Measurements from ENCODE around the gene SMAD7. TPM values are rescaled to one million over a fixed set of nuclear protein-coding genes. Genes with fewer than 3 reads are reported as not detected.

The SMAD7 gene
- total and polyA plus RNA-seq, 7 donors, result 13.2 to 29.1 (median 19.0) TPM

DNA sequence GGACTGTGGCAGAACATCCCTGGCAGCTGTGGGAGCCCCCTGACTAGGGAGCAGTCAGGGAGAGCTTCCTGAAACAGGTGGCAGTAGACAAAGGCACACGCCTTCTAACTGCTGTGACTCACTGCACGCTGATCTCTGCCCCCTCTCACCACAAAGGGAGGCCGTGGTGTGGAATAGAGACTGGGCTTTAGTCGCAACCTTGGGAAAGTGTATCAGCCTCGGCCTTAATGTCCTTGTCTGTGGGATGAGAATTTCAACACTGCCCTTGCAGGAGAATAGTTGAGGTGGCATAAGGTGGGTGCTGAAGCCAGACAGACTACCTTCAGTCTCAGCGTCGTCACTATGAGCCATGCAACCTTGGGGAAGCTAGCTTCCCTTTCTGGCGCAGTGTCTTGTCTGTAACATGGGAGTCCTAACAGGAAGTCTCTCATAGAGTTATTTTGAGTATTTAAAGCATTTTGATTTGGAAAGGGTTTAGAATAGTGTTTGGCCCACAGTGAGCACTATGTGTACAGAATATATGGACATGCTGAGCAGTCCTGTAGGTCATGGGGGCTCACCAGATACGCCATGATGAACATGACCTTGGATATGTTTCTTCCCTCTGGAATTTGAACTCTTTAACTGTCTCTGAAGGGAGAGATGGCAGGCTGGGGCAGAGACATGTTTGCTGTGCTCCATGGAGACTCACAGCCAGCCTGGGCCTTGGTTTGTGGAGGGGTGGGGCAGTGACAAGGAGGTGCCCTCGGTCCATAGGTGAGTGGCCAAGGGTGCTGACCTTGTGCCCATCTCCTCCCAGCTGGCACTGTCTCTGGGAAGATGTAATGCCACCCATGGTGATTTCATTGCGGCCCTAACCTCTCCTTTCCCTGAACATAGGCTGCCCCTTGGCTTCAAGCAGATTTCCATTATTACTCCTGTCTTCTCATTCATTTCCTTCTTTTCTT lies 29.5 kb upstream of the SMAD7 start:
- H3K4me1 ChIP-seq, result peaks cover 0 to 8% (median 4%) of the 10 kb centered on the region in 4 donors
- no peak for DNase-seq
- no peaks in the 10 kb centered on the region for H3K27me3 ChIP-seq
- intact Hi-C loops (cut with DNase I), result loop anchor here (10.0 kb wide), 1 partner anchor 195 kb away; no protein-coding TSS in a partner anchor
- TF ChIP-seq EP300 (IDR thresholded peaks at IDR 0.05) (no peak), POLR2AphosphoS5 (IDR thresholded peaks at IDR 0.05) (no peak), POLR2A (IDR thresholded peaks at IDR 0.05) (no peak)
- TF ChIP-seq, protein P1, sequence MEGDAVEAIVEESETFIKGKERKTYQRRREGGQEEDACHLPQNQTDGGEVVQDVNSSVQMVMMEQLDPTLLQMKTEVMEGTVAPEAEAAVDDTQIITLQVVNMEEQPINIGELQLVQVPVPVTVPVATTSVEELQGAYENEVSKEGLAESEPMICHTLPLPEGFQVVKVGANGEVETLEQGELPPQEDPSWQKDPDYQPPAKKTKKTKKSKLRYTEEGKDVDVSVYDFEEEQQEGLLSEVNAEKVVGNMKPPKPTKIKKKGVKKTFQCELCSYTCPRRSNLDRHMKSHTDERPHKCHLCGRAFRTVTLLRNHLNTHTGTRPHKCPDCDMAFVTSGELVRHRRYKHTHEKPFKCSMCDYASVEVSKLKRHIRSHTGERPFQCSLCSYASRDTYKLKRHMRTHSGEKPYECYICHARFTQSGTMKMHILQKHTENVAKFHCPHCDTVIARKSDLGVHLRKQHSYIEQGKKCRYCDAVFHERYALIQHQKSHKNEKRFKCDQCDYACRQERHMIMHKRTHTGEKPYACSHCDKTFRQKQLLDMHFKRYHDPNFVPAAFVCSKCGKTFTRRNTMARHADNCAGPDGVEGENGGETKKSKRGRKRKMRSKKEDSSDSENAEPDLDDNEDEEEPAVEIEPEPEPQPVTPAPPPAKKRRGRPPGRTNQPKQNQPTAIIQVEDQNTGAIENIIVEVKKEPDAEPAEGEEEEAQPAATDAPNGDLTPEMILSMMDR (IDR thresholded peaks at IDR 0.05), result no peak
- no peak overlapping the region for H3K4me3 ChIP-seq
- no peak overlapping the region for H3K27ac ChIP-seq
- H3K9me3 ChIP-seq, result no peaks in the 10 kb centered on the region
- 55 to 66% methylated on average over 11 of the region's 11 CpGs for WGBS, 2 donors
- H3K36me3 ChIP-seq, result no peaks in the 10 kb centered on the region

DNA sequence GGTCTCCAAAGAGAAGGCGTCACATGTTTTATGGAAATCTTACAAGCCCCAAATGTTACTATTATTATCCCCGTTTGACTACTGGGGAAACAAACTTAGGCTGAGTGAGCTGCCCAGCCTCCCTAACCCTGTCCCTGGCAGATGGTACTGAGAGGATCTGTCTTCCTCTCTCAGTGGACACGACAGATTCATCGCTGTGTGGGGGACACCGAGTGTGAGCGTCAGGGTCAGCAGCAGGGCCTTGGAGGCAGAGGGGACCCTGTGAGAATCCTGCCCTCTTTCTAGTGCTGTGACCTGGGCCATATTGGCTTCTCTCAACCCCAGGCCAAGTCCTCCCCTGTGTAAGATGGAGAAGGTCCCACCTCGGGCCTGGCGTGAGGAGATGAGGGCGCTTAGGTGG lies 27.1 kb upstream of the SMAD7 start:
- Histone ChIP-seq H3K4me1 (peaks cover 0 to 14% (median 8%) of the 10 kb centered on the region in 4 donors), H3K36me3 (no peaks in the 10 kb centered on the region), H3K27me3 (no peaks in the 10 kb centered on the region), H3K27ac (no peak overlapping the region), H3K9me3 (no peaks in the 10 kb centered on the region), H3K4me3 (no peak overlapping the region)
- no peak for DNase-seq
- no peak for TF ChIP-seq EP300 (IDR thresholded peaks at IDR 0.05)
- TF ChIP-seq POLR2A (IDR thresholded peaks at IDR 0.05), result no peak
- no peak for TF ChIP-seq POLR2AphosphoS5 (IDR thresholded peaks at IDR 0.05)
- TF ChIP-seq, protein P1 (IDR thresholded peaks at IDR 0.05), result no peak
- intact Hi-C loops (cut with DNase I), result loop anchor here (10.0 kb wide), 1 partner anchor 197 kb away; no protein-coding TSS in a partner anchor
- WGBS, 2 donors, result 94 to 96% methylated on average over 9 of the region's 9 CpGs

DNA sequence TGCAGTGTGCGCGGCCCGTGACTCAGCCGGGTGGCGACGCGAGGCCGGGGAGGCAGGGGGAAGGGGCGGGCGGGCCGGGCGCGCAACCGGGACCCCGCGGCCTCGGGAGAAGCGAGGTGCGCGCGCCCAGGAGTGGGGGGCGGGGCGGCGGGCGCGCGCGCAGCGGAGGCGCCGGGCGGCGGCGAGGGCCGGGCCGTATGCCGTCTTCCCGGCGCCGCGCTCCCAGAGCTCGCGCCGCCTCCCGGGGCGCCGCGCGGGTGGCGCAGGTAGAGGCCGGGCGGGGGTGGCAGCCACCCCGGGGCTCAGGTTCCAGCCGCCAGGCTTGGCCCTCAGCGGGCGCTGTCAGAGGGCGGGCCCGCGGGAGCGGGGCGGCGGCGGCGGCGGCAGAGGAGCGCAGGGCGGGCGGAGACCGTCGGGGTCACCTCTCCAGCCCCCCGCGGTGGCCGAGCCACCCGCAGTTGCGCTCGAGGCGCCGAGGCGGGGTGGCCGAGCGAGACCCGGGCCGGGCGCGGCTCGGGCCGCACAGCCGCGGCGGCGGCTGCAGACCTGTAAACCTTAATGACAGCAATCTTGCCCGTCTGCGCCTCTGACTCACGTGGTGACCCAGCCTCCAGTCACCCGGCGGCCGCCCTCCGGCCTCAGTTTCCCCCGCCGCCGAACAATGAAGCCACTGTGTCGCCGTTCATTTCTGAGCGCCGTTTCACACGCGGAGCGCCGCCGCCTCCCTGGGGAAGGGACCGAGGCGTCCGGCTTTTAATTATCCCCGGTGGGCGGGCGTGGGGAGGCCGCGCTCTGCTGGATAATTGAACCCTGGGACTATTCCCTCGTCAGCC lies 25.3 kb upstream of the SMAD7 start:
- DNase-seq, result no peak
- Histone ChIP-seq H3K36me3 (no peaks in the 10 kb centered on the region), H3K27me3 (no peaks in the 10 kb centered on the region), H3K4me1 (peaks cover 0 to 14% (median 8%) of the 10 kb centered on the region in 4 donors), H3K9me3 (no peaks in the 10 kb centered on the region), H3K4me3 (peak overlapping the region; percentile 51 to 93 (median 60)), H3K27ac (peak overlapping the region; percentile 59 to 86 (median 68))
- intact Hi-C loops (cut with DNase I), result loop anchor here (1.0 to 10.0 kb wide), 2 partner anchors 24 to 199 kb away; no protein-coding TSS in a partner anchor
- 1% methylated on average over 119 of the region's 119 CpGs for WGBS, 2 donors
- TF ChIP-seq, protein P1 (IDR thresholded peaks at IDR 0.05), result no peak

DNA sequence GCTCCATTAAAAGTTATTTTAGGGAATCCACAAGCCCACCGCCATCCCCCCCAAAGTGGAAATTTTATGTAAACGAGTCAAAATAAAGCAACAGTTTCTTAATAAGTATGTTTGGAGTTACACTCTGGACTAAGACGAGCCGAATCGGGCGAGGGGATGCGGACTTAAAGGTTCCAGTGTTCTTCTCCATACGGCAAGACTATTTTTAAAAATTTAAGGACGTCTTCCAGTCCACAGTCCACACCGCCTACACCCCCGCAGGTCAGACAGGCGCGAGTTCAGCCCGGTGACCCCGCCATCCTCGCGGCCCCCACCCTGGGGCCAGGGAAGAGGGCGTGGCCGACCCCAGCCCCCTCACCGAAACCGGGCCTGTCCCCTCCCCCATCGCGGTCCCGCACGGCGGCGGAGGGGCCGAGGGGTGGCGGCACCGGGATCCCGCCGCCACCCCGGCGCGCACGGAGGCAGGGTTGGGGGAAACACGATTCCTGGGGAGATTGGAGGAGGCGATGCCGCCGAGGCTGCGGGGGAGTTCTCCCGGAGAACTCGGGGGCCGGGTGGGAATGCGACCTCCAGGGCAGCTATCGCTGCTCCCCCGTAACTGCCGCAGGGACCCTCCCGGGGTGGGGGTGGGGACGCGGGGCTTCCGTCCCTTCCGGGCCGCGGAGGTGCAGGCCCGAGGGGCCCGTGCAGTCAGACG lies 24.5 kb upstream of the SMAD7 start:
- H3K36me3 ChIP-seq, result no peaks in the 10 kb centered on the region
- H3K4me1 ChIP-seq, result peaks cover 0 to 14% (median 8%) of the 10 kb centered on the region in 4 donors
- H3K9me3 ChIP-seq, result no peaks in the 10 kb centered on the region
- DNase-seq, result no peak
- TF ChIP-seq, protein P1 (IDR thresholded peaks at IDR 0.05), result no peak
- TF ChIP-seq POLR2AphosphoS5 (IDR thresholded peaks at IDR 0.05) (peak in 2 of 4 donors; percentile 27 to 35), EP300 (IDR thresholded peaks at IDR 0.05) (no peak)
- H3K27ac ChIP-seq, result peak overlapping the region; percentile 36 to 86 (median 68)
- intact Hi-C loops (cut with DNase I), result loop anchor here (1.0 to 10.0 kb wide), 2 partner anchors 23 to 200 kb away; no protein-coding TSS in a partner anchor
- WGBS, 2 donors, result 6 to 7% methylated on average over 58 of the region's 58 CpGs
- peak overlapping the region; percentile 51 to 93 (median 60) for H3K4me3 ChIP-seq
- no peaks in the 10 kb centered on the region for H3K27me3 ChIP-seq
